ENCODE measurements around the gene RAMP3. TPM values are rescaled to one million over a fixed set of nuclear protein-coding genes. Genes with fewer than 3 reads are reported as not detected.
A peak's percentile ranks its signal among the peaks of the same experiment; 100 is the strongest.

Gene RAMP3
- total RNA-seq, 2 experiments from 2014 or later = not detected

GRCh38 chr7:45123913-45124710, 33.5 kb upstream of the RAMP3 start:
- no peaks in the 10 kb centered on the region for H3K27me3 Mint-ChIP-seq
- no peak overlapping the region for H3K4me3 Mint-ChIP-seq
- peak overlapping the region; percentile 91 for H3K27ac Mint-ChIP-seq
- ATAC-seq (ENCODE audit: low read depth) = no peak
- no peak for DNase-seq
- POLR2A ChIA-PET = interaction anchor here (0.8 to 5.6 kb wide), 3 partner anchors 10 to 13 kb away, joined by 3 to 37 read pairs (median 3); partner anchors contain the start of gene TBRG4
- H3K4me1 Mint-ChIP-seq = peaks cover 12% of the 10 kb centered on the region
- no peaks in the 10 kb centered on the region for H3K9me3 Mint-ChIP-seq
- no peaks in the 10 kb centered on the region for H3K36me3 Mint-ChIP-seq

- Mint-ChIP-seq H3K9me3 (no peaks in the 10 kb centered on the region), H3K4me3 (no peak overlapping the region), H3K27ac (no peak overlapping the region), H3K4me1 (peaks cover 12% of the 10 kb centered on the region), H3K27me3 (no peaks in the 10 kb centered on the region), H3K36me3 (no peaks in the 10 kb centered on the region)
- no peak for ATAC-seq (ENCODE audit: low read depth)
- POLR2A ChIA-PET = interaction anchor here (1.0 kb wide), 1 partner anchor 268 kb away, joined by 3 read pairs; no protein-coding TSS in a partner anchor
- no peak for DNase-seq
Observed at GRCh38 chr7:45125193-45125904, 32.2 kb upstream of the RAMP3 start.

GRCh38 chr7:45126201-45126600, 31.4 kb upstream of the RAMP3 start:
- Mint-ChIP-seq H3K27me3 (no peaks in the 10 kb centered on the region), H3K9me3 (no peaks in the 10 kb centered on the region), H3K36me3 (no peaks in the 10 kb centered on the region), H3K27ac (no peak overlapping the region), H3K4me1 (peaks cover 12% of the 10 kb centered on the region), H3K4me3 (no peak overlapping the region)
- POLR2A ChIA-PET = no interaction called here
- DNase-seq (no peak), ATAC-seq (ENCODE audit: low read depth) (no peak)

DNA sequence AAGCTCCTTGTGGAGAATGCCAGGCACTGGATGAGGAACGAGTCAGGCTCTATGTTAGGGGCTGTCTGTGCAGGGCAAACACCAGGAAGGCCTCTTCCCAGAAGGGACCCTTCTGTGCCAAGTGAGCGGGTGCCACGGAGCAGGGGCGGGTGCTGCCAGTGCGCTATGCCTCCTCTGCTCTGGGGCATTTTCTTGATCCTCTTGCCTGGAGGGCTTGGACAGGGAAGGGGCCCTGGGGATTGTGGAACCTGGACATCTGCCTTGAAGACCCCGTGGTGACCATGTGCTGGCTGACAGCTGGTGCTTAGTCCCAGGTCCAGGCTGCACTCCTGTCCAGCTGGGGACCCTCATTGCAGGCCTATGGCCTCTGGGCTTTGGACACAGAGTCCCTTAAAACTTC, 30.7 kb upstream of the RAMP3 start:
- H3K27ac Mint-ChIP-seq = no peak overlapping the region
- ATAC-seq (ENCODE audit: low read depth) = no peak
- DNase-seq = no peak
- H3K9me3 Mint-ChIP-seq = no peaks in the 10 kb centered on the region
- H3K4me1 Mint-ChIP-seq = peaks cover 12% of the 10 kb centered on the region
- H3K27me3 Mint-ChIP-seq = no peaks in the 10 kb centered on the region
- no peak overlapping the region for H3K4me3 Mint-ChIP-seq
- POLR2A ChIA-PET = interaction anchor here (0.6 kb wide), 1 partner anchor 270 kb away, joined by 3 read pairs; no protein-coding TSS in a partner anchor
- no peaks in the 10 kb centered on the region for H3K36me3 Mint-ChIP-seq

DNA sequence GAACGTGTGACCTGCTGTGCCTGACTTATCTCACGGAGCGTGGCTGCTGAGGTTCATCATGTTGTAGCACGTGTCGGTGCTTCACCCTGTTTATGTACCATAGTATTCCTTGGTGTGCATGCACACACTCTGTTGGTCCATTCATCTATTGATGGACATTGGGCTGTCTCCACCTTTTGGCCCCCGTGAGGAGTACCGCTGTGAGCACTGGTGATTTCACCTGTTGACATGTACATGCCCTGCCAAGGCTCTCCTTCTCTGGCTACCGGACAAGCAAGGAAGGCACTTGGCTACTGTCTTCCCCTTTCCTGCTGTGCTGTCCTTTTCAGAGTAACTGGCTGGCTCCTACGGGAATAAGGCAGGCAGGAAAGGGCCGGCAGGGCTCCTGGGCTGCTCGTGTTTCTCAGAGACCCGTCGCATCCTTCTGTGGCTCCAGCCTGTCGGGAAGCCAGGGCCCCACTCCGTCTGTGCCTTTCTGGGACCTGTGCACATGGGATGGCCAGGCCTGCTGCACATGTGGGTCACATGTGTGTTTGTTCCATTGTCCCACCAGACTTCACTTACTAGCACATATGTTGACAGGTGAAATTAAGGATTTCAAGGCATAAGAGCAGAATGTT, 28.3 kb upstream of the RAMP3 start:
- POLR2A ChIA-PET = no interaction called here
- no peaks in the 10 kb centered on the region for H3K36me3 Mint-ChIP-seq
- DNase-seq (no peak), ATAC-seq (ENCODE audit: low read depth) (no peak)
- no peaks in the 10 kb centered on the region for H3K9me3 Mint-ChIP-seq
- no peak overlapping the region for H3K4me3 Mint-ChIP-seq
- no peak overlapping the region for H3K27ac Mint-ChIP-seq
- no peaks in the 10 kb centered on the region for H3K27me3 Mint-ChIP-seq
- H3K4me1 Mint-ChIP-seq = no peaks in the 10 kb centered on the region

GRCh38 chr7:45129906-45130305, 27.7 kb upstream of the RAMP3 start:
- no peak overlapping the region for H3K4me3 Mint-ChIP-seq
- POLR2A ChIA-PET = no interaction called here
- no peaks in the 10 kb centered on the region for H3K36me3 Mint-ChIP-seq
- no peaks in the 10 kb centered on the region for H3K27me3 Mint-ChIP-seq
- no peaks in the 10 kb centered on the region for H3K4me1 Mint-ChIP-seq
- no peak for ATAC-seq (ENCODE audit: low read depth)
- no peak for DNase-seq
- no peak overlapping the region for H3K27ac Mint-ChIP-seq
- no peaks in the 10 kb centered on the region for H3K9me3 Mint-ChIP-seq

DNA sequence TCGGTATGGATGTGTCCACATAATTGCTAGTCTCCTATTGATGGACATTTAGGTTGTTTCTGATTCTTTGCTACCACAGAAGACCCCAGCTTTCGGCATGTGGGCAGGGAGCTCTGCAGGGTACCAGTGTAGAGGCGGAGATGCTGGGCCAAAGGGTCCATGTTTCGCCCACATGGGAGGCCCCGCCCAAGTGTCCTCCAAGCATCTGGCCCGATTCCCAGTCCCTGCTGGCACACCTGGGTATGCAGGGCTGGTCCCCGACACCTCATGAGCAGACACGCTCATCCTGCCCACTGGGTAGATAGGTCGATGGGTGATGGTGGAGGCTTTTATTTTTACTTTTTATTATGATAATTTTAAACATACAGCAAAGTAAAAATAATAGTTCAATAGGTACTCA, 26.7 kb upstream of the RAMP3 start:
- no peak for DNase-seq
- Mint-ChIP-seq H3K4me3 (no peak overlapping the region), H3K27ac (no peak overlapping the region), H3K36me3 (no peaks in the 10 kb centered on the region), H3K9me3 (no peaks in the 10 kb centered on the region), H3K4me1 (peaks cover 3% of the 10 kb centered on the region), H3K27me3 (no peaks in the 10 kb centered on the region)
- POLR2A ChIA-PET = interaction anchor here (1.1 kb wide), 1 partner anchor 20 kb away, joined by 3 read pairs; the partner anchor contains the start of gene TBRG4
- ATAC-seq (ENCODE audit: low read depth) = no peak

DNA sequence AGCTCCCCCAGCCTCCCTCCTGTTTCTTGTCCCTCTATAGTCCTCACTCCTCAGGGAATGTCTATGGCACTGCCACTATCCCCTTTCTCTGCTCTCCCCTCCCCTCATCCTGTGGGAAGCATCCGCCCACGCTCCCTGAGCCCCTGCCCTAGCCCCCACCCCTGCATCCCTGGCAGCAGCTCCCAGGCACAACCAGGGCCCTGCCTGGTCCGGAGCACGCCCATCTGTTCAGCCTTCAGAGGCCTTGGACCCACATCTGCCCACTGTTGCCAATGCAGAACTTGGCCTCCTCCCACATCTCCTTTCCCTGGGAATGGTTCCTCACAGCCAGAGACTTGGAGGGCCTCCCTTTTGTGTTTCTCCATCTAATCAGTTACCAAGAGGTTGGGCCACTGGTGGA, 25.7 kb upstream of the RAMP3 start:
- Mint-ChIP-seq H3K4me1 (peaks cover 5% of the 10 kb centered on the region), H3K36me3 (no peaks in the 10 kb centered on the region), H3K9me3 (no peaks in the 10 kb centered on the region), H3K27me3 (no peaks in the 10 kb centered on the region), H3K27ac (peak overlapping the region; percentile 53), H3K4me3 (no peak overlapping the region)
- DNase-seq = no peak
- POLR2A ChIA-PET = interaction anchor here (1.4 kb wide), 1 partner anchor 20 kb away, joined by 3 read pairs; the partner anchor contains the start of gene TBRG4
- ATAC-seq (ENCODE audit: low read depth) = no peak

GRCh38 chr7:45132708-45133320, 24.8 kb upstream of the RAMP3 start:
- no peak overlapping the region for H3K4me3 Mint-ChIP-seq
- H3K27ac Mint-ChIP-seq = no peak overlapping the region
- H3K4me1 Mint-ChIP-seq = peaks cover 5% of the 10 kb centered on the region
- no peaks in the 10 kb centered on the region for H3K36me3 Mint-ChIP-seq
- no peak for ATAC-seq (ENCODE audit: low read depth)
- peaks cover 2% of the 10 kb centered on the region for H3K27me3 Mint-ChIP-seq
- no peaks in the 10 kb centered on the region for H3K9me3 Mint-ChIP-seq
- POLR2A ChIA-PET = interaction anchor here (1.4 kb wide), 1 partner anchor 21 kb away, joined by 3 read pairs; the partner anchor contains the start of gene TBRG4
- DNase-seq = no peak

- Mint-ChIP-seq H3K27me3 (peaks cover 7% of the 10 kb centered on the region), H3K9me3 (no peaks in the 10 kb centered on the region), H3K4me1 (peaks cover 5% of the 10 kb centered on the region), H3K4me3 (no peak overlapping the region), H3K27ac (no peak overlapping the region), H3K36me3 (no peaks in the 10 kb centered on the region)
- POLR2A ChIA-PET = interaction anchor here (0.9 to 1.4 kb wide), 3 partner anchors 9 to 160 kb away, joined by 3 read pairs; partner anchors contain the start of gene TBRG4
- ATAC-seq (ENCODE audit: low read depth) (no peak), DNase-seq (no peak)
Observed at GRCh38 chr7:45133352-45133751, 24.2 kb upstream of the RAMP3 start.

DNA sequence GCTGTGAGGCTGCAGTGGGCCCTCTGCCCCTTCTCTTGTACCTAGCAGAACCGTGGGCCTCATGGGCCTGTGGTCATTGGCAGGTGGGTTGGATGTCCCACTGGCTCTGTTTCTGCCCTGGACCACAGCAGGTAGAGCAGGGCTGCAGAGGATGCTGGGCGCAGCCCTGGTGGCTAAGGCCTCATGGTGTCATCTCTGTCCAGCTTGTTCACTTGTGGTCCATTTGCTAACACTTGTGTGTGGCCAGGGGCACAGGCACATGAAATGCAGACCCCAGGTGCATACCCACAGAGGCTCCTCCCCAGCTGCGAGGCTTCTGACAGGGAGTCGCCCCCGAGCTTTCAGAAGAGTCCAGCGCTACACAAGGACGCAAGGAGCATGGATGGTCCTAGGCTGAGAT, 23.7 kb upstream of the RAMP3 start:
- H3K9me3 Mint-ChIP-seq = no peaks in the 10 kb centered on the region
- no peak overlapping the region for H3K4me3 Mint-ChIP-seq
- POLR2A ChIA-PET = interaction anchor here (0.9 to 1.8 kb wide), 3 partner anchors 10 to 161 kb away, joined by 3 to 8 read pairs (median 3); partner anchors contain the start of gene TBRG4
- H3K4me1 Mint-ChIP-seq = peaks cover 5% of the 10 kb centered on the region
- DNase-seq (no peak), ATAC-seq (ENCODE audit: low read depth) (no peak)
- H3K27ac Mint-ChIP-seq = no peak overlapping the region
- H3K36me3 Mint-ChIP-seq = no peaks in the 10 kb centered on the region
- peaks cover 10% of the 10 kb centered on the region for H3K27me3 Mint-ChIP-seq

DNA sequence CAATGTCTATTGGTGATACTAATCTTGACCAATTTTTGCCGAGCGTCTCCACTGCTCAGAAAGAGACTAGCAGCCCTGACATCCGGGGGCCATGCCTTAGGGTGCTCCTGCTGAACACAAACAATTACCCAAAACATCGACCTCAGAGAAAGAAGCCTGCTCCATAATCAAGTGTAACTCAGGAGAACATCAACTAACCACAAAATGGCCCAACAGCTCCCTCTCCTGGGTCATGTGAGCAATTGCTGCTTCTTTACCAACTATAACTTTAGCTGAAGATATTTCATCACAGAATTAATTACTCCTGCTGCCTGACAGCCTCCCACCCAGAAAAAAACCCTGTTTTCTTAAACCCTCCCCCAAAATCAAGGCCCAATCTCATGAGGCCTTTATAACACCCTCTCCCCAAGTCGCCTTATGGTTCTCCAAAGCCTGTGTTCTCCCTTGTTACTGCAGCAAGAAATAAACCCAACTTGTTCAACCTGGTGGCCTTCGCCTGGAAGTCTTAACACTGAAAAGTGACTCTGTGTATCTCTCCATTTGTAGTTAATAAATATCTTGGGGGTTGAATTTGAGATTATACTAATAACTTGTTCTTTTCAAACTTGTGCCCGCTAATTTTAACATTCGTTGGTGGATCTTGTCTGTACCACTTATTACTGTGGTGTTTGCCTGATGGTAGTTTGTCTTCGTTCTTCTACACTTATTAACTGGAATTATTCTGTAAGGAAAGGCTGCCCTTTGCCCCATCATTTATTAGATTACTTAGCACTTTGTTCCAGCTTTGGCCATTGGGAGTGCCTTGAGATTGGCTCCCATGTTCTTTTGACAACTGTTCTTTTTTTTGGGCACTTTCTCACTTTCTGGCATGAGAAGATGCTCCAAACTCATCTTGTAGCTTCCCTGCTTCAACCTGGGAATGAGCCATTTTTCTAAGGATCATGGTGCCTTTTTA, 21.2 kb upstream of the RAMP3 start:
- Mint-ChIP-seq H3K27me3 (peaks cover 14% of the 10 kb centered on the region), H3K4me1 (peaks cover 5% of the 10 kb centered on the region), H3K4me3 (no peak overlapping the region), H3K9me3 (no peaks in the 10 kb centered on the region), H3K36me3 (no peaks in the 10 kb centered on the region), H3K27ac (no peak overlapping the region)
- DNase-seq (peak; percentile 61), ATAC-seq (ENCODE audit: low read depth) (peak; percentile 80)
- POLR2A ChIA-PET = interaction anchor here (0.7 to 2.6 kb wide), 9 partner anchors 13 to 289 kb away, joined by 3 to 8 read pairs (median 3); partner anchors contain the start of genes H2AZ2, MYO1G and TBRG4

Measured in activated naive CD8-positive, alpha-beta T cell treated with anti-CD3 and anti-CD28 coated beads, Interleukin-2, amount 10 ng/mL, durations not matched to agents 7 days and 5 days (primary cell).